Muscle of leg (tissue), 16 donors: ENCODE results near the gene TERC. TPM values are rescaled to one million over a fixed set of nuclear protein-coding genes. Genes with fewer than 3 reads are reported as not detected.

ENCODE experiments used
- DNase-seq: peaks from one replicate; pipeline ENCODE4 v3.0.0; 2013
- H3K27ac ChIP-seq: one replicate; pipeline ENCODE4 v1.5.1; 2013; ENCODE audit warnings: mild to moderate bottlenecking, low read length, control low read depth
- H3K27me3 ChIP-seq: one replicate; pipeline ENCODE4 v1.6.1; 2013; ENCODE audit warnings: low read length; ENCODE audit not compliant: control insufficient read depth, insufficient read depth
- H3K36me3 ChIP-seq: one replicate; pipeline ENCODE4 v1.6.1; 2013; ENCODE audit warnings: low read length; ENCODE audit not compliant: control insufficient read depth, insufficient read depth
- H3K4me1 ChIP-seq: one replicate; pipeline ENCODE4 v1.6.1; 2013; ENCODE audit warnings: low read length; ENCODE audit not compliant: control insufficient read depth, insufficient read depth
- H3K4me3 ChIP-seq: one replicate; pipeline ENCODE4 v1.5.1; 2013; ENCODE audit warnings: low read length, control low read depth
- H3K9me3 ChIP-seq: replicated peaks from 2 replicates; pipeline ENCODE4 v1.6.1; 2013; ENCODE audit warnings: low read depth, low read length; ENCODE audit not compliant: control insufficient read depth
- WGBS: methylation state at CpG from one replicate; pipeline ENCODE4 v1.1.5; 2013; ENCODE audit warnings: missing lambda C conversion rate; ENCODE audit not compliant: insufficient coverage; 5-methylcytosine and 5-hydroxymethylcytosine counted together
- long read RNA-seq, 11 donors: transcript quantifications; one replicate each; lab custom pipeline, GENCODE V29; 2026
- polyA plus RNA-seq, 8 donors: library from polyadenylated mRNA; unstranded; fragments of 120-200 nt; gene quantifications; one replicate each; pipeline versions ENCODE4 v1.2.1 to v1.2.3, GENCODE V29; 2013; ENCODE audit warnings: inconsistent platforms in 1 of 8, low replicate concordance in 1 of 8; ENCODE audit not compliant: insufficient read length in 8 of 8, insufficient read depth in 1 of 8
- total RNA-seq: library from RNA; stranded (reverse); fragments of 120-200 nt; gene quantifications from one replicate; pipeline ENCODE4 v1.2.4, GENCODE V29; 2013

Gene TERC
- 23.7 TPM for total RNA-seq
- under 1 TPM in 3 of 8 donors, not detected in 5; 0.33 to 0.37 (median 0.36) TPM for polyA plus RNA-seq
- long read RNA-seq, donor 1: 0 reads
- long read RNA-seq, donor 2: 0 reads
- long read RNA-seq, donor 3: 0 reads
- long read RNA-seq, donor 4: 0 reads
- long read RNA-seq, donor 5: 0 reads
- long read RNA-seq, donor 6: 0 reads
- long read RNA-seq, donor 7: 0 reads
- long read RNA-seq, donor 8: 0 reads
- long read RNA-seq, donor 9: 0 reads
- long read RNA-seq, donor 10: 0 reads
- long read RNA-seq, donor 11: 0 reads

- H3K36me3 ChIP-seq: no peaks in the 10 kb centered on the region
- peaks cover 9% of the 10 kb centered on the region for H3K4me1 ChIP-seq
- peak within 1 kb of the TSS; percentile 93 for H3K4me3 ChIP-seq
- peaks cover 2% of the 10 kb centered on the region for H3K9me3 ChIP-seq
- peak; percentile 99 for DNase-seq
- WGBS: 1% methylated on average over 20 of the region's 42 CpGs
- no peaks in the 10 kb centered on the region for H3K27me3 ChIP-seq
- peak within 1 kb of the TSS; percentile 98 for H3K27ac ChIP-seq
Measured at GRCh38 chr3:169764882-169765612, at the start of gene TERC. TSS of gene TERC (minus strand) at chr3:169765060.

- DNase-seq: peak; percentile 18
- WGBS: 81% methylated on average over 12 of the region's 27 CpGs
Measured at GRCh38 chr3:169813757-169814517, 49.1 kb upstream of the TERC start.

GRCh38 chr3:169813278-169813677, 48.4 kb upstream of the TERC start:
- H3K9me3 ChIP-seq: no peaks in the 10 kb centered on the region
- peak overlapping the region; percentile 0 for H3K4me3 ChIP-seq
- no peaks in the 10 kb centered on the region for H3K27me3 ChIP-seq
- WGBS: 30% methylated on average over 2 of the region's 8 CpGs
- peaks cover 12% of the 10 kb centered on the region for H3K4me1 ChIP-seq
- H3K36me3 ChIP-seq: no peaks in the 10 kb centered on the region
- no peak for DNase-seq
- peak overlapping the region; percentile 90 for H3K27ac ChIP-seq

More at GRCh38 chr3:169813757-169814517, 49.1 kb upstream of the TERC start:
- H3K27ac ChIP-seq: no peak overlapping the region
- H3K9me3 ChIP-seq: no peaks in the 10 kb centered on the region
- no peaks in the 10 kb centered on the region for H3K27me3 ChIP-seq
- no peaks in the 10 kb centered on the region for H3K36me3 ChIP-seq
- peak overlapping the region; percentile 0 for H3K4me3 ChIP-seq
- peaks cover 12% of the 10 kb centered on the region for H3K4me1 ChIP-seq

- H3K27ac ChIP-seq: peak within 1 kb of the TSS; percentile 90
- H3K27me3 ChIP-seq: no peaks in the 10 kb centered on the region
- peaks cover 12% of the 10 kb centered on the region for H3K4me1 ChIP-seq
- H3K36me3 ChIP-seq: no peaks in the 10 kb centered on the region
- peak within 1 kb of the TSS; percentile 78 for H3K4me3 ChIP-seq
- 2% methylated on average over 55 of the region's 56 CpGs for WGBS
- no peaks in the 10 kb centered on the region for H3K9me3 ChIP-seq
- peak; percentile 87 for DNase-seq
Measured at GRCh38 chr3:169812332-169813235, 47.7 kb upstream of the TERC start, which contains the start of the genes LRRC34 and LRRIQ4. TSS of gene LRRC34 (minus strand) at chr3:169812904. CDS start at chr3:169812548, 356 bp downstream. TSS of gene LRRIQ4 (plus strand) at chr3:169812870. CDS start at chr3:169821922, 9,052 bp downstream.

GRCh38 chr3:169811631-169812331, 46.9 kb upstream of the TERC start:
- 0% methylated on average over 22 of the region's 29 CpGs for WGBS
- H3K9me3 ChIP-seq: no peaks in the 10 kb centered on the region

GRCh38 chr3:169809230-169809795, 44.5 kb upstream of the TERC start:
- peaks cover 12% of the 10 kb centered on the region for H3K4me1 ChIP-seq
- 43% methylated on average over 2 of the region's 2 CpGs for WGBS
- no peaks in the 10 kb centered on the region for H3K9me3 ChIP-seq
- H3K36me3 ChIP-seq: no peaks in the 10 kb centered on the region
- DNase-seq: no peak
- H3K27me3 ChIP-seq: no peaks in the 10 kb centered on the region
- H3K4me3 ChIP-seq: no peak overlapping the region
- H3K27ac ChIP-seq: no peak overlapping the region

More at GRCh38 chr3:169811631-169812331, 46.9 kb upstream of the TERC start:
- H3K36me3 ChIP-seq: no peaks in the 10 kb centered on the region
- peak; percentile 63 for DNase-seq
- H3K27ac ChIP-seq: peak overlapping the region; percentile 90
- peak overlapping the region; percentile 78 for H3K4me3 ChIP-seq
- no peaks in the 10 kb centered on the region for H3K27me3 ChIP-seq
- peaks cover 12% of the 10 kb centered on the region for H3K4me1 ChIP-seq

- H3K4me1 ChIP-seq: no peaks in the 10 kb centered on the region
- peaks cover 3% of the 10 kb centered on the region for H3K36me3 ChIP-seq
- H3K27me3 ChIP-seq: no peaks in the 10 kb centered on the region
- DNase-seq: no peak
- H3K4me3 ChIP-seq: no peak overlapping the region
- H3K9me3 ChIP-seq: no peaks in the 10 kb centered on the region
- WGBS: no CpG with 5 or more reads among the region's 3 CpGs
- no peak overlapping the region for H3K27ac ChIP-seq
Measured at GRCh38 chr3:169804681-169805080, 39.8 kb upstream of the TERC start.

- Histone ChIP-seq H3K27ac (no peak overlapping the region), H3K4me3 (no peak overlapping the region), H3K9me3 (no peaks in the 10 kb centered on the region), H3K36me3 (peaks cover 12% of the 10 kb centered on the region), H3K4me1 (no peaks in the 10 kb centered on the region), H3K27me3 (no peaks in the 10 kb centered on the region)
- WGBS: 83% methylated on average over 1 of the region's 1 CpG
- no peak for DNase-seq
Measured at GRCh38 chr3:169792359-169792758, 27.5 kb upstream of the TERC start.
